UCSD-AML1 (cell line): Measurements from ENCODE around the gene PAPLN.

ENCODE experiments used
- DNase-seq: peaks from one replicate; lab custom pipeline; 2025; ENCODE audit not compliant: unreplicated experiment; lab: John Stamatoyannopoulos, UW

PAPLN gene

DNA sequence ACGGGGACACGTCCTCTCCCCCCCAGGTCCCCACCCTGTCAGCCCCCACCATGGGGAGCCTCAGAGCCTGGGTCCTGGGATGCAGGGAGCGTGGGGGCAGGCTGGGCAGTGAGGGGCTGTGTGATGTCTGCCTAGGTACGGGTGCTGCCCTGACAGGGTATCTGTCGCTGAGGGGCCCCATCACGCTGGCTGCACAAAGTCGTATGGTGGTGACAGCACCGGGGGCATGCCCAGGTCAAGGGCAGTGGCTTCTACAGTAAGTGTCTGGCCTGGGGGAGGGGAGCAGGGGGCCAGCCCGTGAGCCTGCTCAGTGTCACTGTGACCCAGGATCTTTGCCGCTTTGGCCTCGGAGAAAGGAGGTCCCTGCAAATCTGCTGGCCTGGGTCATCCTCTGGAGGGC is 23.3 kb downstream of the PAPLN start:
- no peak for DNase-seq

DNA sequence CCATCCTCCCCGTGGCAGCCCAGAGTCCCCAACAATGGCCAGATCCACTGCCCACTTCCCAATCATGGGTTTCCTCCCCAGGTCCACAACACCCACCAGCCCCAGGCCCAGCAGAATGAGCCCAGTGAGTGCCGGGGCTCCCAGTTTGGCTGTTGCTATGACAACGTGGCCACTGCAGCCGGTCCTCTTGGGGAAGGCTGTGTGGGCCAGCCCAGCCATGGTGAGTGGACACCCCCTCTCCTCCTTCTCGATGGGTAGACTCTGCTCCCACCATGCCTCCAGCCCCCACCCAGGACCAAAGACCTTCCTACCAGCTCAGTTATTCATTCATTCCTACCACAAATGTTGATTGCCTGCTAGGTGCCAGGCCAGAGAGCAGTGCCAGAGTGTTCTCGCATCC is 23.8 kb downstream of the PAPLN start:
- no peak for DNase-seq

DNA sequence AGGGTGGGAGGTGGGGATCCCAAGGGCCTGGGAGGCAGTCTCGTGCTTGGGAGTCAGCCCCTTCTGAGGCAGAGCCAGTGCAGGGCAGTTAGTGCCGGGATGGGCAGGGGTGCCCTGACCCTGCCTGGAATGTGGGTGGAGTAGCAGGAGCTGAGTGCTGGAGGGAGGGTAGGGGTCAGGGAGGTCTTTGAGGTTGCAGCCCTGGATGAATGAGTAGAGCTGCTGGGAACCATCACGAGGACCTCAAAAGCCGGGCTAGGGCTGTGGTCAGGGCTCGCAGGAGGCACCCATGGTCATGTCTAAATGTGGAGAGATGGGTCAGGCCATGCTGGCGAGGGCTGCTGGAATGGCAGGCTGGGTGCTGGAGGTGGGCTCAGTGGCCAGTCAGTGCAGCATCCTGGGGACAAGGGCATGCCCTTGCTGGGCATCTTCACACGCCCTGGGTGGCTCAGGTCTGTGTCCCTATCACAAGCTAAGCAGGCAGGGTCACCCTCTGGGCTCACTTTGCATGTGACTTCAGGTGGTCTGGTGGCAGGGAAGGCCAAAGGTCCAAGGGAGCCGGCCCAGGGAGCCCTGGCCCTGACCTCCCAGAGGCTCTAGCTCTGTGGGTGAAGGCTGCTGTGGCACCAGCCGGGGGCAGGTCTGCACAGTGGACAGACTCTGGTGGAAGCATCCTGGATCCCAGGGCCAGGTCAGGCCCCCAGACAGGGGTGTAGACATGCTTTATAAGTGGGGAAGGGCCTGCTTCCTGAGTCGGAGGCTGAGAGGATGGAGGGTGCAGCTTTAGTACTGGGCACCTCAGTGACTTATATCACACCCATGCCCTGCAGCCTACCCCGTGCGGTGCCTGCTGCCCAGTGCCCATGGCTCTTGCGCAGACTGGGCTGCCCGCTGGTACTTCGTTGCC is 24.5 kb downstream of the PAPLN start:
- no peak for DNase-seq

DNA sequence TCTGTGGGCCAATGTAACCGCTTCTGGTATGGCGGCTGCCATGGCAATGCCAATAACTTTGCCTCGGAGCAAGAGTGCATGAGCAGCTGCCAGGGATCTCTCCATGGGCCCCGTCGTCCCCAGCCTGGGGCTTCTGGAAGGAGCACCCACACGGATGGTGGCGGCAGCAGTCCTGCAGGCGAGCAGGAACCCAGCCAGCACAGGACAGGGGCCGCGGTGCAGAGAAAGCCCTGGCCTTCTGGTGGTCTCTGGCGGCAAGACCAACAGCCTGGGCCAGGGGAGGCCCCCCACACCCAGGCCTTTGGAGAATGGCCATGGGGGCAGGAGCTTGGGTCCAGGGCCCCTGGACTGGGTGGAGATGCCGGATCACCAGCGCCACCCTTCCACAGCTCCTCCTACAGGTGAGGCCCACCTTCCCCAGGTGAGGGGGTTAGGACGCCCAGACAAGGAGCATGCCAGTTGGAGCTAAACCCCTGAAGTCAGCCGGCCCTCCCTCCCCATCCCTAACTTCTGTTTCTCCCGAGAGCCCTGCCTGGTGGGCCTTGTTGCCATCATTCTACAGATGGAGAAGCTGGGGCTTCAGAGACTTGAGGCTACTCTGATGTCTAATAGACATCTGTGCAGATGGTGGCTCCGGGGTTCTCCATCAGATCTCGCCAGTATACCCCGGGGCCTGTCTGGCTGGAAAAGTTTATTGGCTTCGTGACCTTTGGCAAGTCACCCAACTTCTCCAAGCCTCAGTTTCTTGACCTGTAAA is 25.3 kb downstream of the PAPLN start:
- no peak for DNase-seq

DNA sequence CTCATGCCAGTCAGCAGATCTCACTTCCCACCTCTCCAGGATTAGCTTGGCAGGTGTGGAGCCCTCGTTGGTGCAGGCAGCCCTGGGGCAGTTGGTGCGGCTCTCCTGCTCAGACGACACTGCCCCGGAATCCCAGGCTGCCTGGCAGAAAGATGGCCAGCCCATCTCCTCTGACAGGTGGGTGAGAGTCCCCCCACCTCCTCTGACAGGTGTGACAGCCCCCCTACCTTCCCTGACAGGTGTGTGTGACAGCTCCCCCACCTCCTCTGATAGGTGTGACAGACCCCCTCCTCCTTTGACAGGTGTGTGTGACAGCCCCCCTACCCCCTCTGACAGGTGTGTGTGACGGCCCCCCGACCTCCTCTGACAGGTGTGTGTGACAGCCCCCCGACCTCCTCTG is 26.3 kb downstream of the PAPLN start:
- DNase-seq: no peak

DNA sequence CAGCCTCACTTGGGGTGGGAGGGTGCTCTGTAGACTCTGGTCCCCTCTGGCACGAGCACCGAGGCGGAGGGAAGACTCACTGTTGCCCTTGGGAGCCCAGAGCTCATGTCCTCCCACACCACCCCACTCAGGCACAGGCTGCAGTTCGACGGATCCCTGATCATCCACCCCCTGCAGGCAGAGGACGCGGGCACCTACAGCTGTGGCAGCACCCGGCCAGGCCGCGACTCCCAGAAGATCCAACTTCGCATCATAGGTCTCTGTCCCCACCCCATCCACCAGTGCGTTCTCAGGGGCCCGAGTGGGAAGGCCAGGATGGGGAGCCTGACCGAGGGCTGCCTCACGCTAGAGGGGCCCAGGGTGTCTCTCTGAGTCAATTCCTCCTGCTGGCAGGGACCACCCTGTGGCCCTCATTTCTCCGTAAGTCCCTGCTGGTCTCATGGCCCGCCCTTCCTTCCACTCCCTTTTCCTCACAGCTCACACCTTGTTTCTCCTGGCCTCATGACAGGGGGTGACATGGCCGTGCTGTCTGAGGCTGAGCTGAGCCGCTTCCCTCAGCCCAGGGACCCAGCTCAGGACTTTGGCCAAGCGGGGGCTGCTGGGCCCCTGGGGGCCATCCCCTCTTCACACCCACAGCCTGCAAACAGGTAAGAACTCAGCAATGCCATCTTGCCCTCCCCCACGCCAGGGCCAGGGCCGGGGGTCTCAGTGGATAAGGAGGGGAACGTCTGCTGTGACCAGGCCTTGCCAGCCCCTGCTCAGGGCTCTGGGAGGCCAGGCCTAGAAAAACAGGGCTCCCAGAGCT is 27.0 kb downstream of the PAPLN start:
- DNase-seq: no peak

DNA sequence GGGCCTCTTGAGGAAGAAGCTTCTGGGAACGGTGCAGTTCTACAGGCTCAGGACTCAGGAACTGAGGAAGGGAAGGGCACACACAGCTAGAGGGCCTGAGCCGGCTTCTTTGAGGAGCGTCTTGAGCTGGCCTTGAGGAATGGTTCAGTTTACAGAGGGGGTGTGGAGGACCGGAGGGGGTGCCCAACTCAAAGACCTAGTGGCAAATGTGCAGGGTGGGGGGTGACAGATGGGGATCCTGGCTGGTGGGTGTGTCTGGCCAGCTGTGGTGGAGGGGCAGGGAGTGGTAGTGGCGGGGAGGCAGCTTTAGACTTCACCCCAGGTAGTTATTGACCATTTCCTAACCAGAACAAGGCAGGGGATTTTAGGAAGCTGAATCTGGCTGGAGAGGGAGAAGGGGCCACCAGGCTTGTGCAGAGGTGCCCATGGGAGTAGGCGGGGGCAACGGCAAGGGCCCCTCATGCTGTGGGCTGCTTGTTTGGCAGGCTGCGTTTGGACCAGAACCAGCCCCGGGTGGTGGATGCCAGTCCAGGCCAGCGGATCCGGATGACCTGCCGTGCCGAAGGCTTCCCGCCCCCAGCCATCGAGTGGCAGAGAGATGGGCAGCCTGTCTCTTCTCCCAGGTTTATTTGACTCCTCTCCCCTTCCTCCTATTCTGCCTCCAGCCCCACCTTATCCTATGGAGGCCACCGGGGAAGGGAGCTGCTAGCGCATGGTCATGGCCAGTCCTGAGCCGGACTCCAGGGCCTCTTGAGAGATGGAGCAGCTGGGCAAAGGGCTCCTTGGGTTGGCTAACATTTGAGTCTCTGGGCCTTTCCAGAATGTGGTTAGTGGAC is 27.8 kb downstream of the PAPLN start:
- no peak for DNase-seq

DNA sequence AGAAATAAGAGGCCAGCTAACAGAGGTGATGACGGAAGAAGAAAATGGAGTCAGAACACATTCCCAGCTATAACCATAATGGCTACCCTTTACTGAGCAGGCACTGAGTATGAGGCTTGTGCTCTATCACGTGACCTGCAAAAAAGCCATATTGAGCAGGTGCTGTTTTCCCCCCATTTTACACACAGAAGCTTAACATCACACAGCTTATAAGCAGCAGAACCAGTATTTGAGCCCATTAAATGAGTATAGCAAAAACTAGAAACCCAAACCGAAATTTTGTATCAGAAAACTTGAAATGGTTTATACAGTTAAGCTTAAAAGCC is 28.4 kb downstream of the PAPLN start:
- DNase-seq: no peak

DNA sequence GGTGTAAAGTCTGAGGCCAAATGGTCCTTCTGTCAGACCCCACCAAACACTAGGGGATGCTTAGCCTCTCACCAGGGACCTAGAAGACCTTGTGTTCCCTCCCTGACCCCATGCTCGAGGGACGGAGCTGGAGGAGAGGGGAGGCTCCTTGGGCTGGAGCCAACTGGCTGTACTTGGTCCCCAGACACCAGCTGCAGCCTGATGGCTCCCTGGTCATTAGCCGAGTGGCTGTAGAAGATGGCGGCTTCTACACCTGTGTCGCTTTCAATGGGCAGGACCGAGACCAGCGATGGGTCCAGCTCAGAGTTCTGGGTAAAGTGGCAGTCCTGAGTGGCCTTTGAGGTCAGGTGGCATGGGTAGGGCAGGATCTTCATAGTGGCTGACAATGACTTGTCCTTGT is 29.0 kb downstream of the PAPLN start:
- DNase-seq: no peak

DNA sequence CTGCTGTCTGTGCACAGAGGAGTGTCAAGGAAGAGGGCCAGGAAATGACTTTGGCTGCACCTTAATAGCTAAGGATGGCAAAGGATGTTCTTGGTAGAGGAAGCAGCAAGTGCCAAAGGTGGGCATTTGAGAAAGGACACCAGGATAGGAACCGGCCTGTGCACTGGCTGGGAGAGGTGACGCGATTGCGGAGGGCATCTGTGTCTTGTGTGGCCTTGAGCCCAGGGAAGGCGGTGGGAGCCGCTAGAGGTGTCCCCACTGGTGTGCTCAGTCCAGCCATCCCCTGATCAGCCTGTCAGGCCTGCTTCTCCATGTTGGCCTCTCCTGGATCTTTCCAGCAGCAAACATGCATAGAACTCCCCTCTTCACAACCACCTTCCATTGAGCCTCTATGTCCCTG is 30.2 kb downstream of the PAPLN start:
- DNase-seq: no peak

DNA sequence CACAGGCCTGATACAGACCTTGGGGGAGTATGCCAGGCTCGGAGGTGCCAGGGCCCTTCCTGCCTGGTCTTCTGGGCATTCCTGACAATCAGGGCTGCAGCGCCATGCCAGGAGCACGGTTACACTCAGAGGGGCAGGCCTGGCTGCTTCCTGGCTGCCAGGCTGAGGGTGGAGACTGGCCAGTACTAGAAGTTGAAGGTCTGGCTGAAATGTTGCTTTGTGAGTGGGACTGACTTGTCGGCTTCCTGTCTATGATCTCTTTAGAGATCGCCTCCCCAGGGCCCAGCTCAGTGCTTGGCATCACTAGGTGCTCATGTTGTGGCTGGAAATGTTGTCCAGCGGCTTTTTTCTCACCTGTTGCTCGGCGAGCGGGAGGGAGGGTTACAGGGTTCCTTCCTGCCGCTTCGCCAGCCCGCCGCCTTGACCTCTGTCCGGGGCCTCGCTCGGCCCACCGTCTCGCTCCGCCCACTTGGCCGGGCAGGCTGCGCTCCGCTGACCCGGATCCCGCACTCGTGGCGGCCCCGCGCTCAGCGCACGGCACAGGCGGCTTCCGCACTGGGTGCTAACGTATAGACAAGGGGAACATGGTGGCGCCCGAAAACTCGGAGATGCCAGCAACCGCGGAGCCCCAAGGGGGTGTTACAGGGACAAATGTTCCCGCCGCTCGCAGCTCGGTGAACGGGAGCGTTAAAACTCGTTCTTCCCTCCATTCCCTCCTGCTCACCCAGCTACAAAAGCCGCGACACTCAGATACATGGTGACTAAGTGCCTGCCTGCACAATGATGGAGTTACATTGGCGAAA is 32.6 kb downstream of the PAPLN start:
- no peak for DNase-seq

DNA sequence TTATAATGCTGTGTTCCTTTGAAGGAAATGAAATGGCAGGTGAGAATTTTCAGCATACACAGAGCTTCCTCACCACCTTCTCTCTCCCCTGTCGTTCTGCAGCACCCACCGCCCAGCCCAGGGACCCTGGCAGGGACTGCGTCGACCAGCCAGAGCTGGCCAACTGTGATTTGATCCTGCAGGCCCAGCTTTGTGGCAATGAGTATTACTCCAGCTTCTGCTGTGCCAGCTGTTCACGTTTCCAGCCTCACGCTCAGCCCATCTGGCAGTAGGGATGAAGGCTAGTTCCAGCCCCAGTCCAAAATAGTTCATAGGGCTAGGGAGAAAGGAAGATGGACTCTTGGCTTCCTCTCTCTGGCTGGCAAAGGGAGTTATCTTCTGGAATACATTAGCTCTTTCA is 35.1 kb downstream of the PAPLN start:
- DNase-seq: no peak

DNA sequence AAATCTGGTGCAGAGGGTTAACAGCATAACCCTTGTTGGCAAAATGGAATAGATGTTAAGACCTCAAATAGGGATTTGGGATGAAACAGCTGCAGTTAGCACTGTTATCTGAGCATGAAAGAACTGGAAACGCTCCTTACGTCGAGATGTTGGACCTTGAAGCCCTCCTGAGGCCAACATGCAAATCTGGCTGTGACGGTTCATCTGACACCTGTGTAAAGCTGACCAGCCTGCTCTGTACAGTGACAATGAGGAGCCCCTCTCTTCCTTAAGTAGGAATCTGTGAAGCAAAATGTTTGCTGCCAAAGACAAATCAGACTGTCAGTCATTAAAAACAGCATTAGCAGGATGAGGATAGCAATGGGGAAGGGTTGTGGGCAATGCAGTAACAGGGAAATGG is 36.5 kb downstream of the PAPLN start:
- DNase-seq: no peak

DNA sequence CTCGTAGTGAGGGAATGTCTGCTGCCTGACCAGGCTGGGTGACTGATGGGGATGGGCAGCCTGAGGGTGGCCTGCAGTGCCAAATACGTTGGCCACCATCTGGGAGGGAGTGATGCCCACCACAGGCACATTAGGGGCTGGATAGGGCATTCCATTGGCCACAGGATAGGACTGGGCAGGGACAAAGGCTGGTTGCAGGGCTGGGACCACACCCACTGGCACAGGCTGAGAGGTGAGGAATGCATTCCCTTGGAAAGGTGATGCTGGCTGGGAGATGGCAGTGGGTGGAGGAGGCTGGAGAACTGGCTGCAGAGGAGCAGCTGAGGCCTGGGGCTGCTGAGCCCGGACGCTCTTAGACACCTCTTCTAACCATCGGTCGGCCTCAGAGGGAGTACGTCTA is 39.5 kb downstream of the PAPLN start:
- no peak for DNase-seq

DNA sequence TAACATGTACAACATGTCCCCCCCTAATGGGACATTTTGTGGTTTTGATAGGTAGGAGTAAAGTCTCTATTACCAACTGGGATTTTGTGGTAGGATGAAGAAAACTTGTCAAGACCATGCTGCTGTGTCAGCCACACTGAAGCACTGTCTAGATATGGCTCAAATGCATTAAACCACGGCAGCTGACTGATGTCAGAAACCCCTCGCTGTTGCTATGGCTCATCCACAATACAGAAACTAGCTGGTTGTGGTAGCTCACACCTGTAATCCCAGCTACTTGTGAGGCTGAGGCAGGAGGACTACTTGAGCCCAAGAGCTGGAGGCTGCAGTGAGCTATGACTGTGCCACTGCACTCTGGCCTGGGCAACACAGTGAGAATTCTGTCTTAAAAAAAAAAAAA is 40.1 kb downstream of the PAPLN start:
- DNase-seq: no peak

DNA sequence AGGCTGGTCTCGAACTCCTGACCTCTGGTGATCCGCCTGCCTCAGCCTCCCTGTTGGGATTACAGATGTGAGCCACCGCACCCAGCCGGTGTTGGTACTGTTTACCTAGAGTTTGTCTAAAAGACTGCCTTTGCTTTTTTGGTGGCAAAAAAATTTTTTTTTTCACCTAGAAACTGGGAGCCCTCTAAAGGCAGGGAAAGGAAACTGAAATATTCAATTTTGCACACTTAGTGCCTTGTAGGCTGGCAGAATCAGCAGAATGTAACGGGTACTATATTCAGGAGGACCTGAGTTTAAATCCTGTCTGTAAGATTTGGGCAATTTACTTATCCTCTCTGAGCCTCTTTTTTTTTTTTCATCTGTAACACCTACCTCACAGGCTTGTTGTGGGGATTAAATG is 43.6 kb downstream of the PAPLN start:
- DNase-seq: no peak

DNA sequence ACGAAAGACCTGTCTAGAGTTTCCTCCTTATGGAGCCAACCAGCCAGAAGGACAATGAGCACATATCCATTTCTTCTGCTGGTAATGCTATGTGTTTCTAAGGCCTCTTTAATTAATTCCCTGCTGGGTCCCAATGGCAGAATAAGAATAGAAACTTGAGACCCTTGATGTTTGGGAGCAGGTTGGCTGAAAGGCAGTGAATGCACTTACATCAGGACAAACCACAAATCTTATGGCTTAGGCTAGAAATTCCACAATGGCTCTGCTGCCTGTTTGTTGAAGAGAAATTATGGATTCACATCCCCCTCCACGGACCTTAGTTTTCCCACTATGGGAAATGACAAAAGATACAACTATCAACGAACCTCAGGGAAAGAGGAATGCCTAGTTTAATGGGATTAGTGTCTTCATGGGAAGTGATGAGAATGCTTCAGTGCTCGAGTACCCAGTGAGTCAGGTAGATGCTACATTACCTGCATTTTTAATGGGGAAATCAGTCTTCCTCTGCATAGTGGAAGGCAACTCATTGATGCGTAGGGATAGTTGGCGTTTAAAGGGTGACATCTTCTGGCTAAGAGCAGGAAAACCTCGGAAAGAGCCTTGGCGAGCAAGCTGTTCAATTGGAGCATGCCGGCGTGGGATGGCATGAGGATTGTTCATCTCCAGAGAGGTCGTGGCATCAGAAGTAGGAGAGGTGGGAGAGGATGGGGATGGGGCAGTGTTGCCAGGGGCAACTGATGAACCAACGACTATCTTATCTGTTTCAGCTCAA is 46.5 kb downstream of the PAPLN start:
- DNase-seq: no peak

DNA sequence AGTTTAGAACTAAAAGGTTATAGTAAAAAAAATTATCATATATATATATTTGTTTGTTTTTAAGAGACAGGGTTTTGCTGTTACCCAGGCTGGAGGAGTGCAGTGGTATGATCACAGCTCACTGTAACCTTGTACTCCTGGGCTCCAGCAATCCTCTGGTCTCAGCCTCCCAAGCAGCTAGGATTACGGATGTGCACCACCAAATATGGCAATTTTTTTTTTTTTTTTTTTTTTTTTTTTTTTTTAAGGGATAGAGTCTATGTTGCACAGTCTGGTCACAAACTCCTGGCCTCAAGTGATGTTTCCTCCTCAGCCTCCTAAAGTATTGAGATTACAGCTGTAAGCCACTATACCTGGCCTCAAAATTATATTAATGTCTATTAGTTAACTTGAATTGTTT is 48.7 kb downstream of the PAPLN start:
- no peak for DNase-seq

DNA sequence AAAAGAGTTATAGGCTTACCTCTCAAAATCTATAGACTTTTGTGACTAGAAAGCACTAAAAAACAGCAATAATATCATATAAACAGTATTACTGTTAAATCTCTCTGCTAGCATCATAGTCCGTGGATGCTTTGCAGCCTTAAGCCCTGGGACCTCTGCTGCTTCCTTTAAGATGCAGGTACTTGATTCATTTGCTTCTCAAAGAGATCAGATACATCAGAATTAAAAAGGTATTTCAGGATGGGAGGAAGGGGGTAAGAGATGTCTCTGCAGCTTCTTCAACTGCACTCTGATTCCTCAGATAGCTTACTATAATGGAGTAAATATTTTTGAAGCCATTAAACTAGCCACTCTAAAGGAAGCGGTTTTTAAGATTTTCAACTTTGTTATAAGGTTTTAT is 49.3 kb downstream of the PAPLN start:
- no peak for DNase-seq
